GM21723 (cell line): Measurements from ENCODE around the gene DENND4C.
"Not testable (repeated sequence)": the region's sequence is repeated elsewhere in the genome, so short reads cannot be mapped to it uniquely, and the experiment has no call there.

ENCODE experiments used
- ATAC-seq: cut with Tn5 transposase; IDR thresholded peaks from one replicate; pipeline ENCODE4 v1.9.1; 2021; ENCODE audit warnings: mild to moderate bottlenecking, moderate library complexity; ENCODE audit not compliant: unreplicated experiment

Gene DENND4C

GRCh38 chr9:19265602-19266001 lies 35.1 kb downstream of the DENND4C start:
- ATAC-seq = not testable (repeated sequence)

GRCh38 chr9:19266778-19267384 lies 36.4 kb downstream of the DENND4C start:
- ATAC-seq = not testable (repeated sequence)

GRCh38 chr9:19269582-19269981 lies 39.1 kb downstream of the DENND4C start:
- ATAC-seq = no peak

GRCh38 chr9:19270421-19270949 lies 40.0 kb downstream of the DENND4C start:
- ATAC-seq = no peak

GRCh38 chr9:19271081-19271480 lies 40.6 kb downstream of the DENND4C start:
- ATAC-seq = no peak

GRCh38 chr9:19281801-19282200 lies 51.3 kb downstream of the DENND4C start:
- no peak for ATAC-seq

GRCh38 chr9:19283072-19283710 lies 52.7 kb downstream of the DENND4C start:
- no peak for ATAC-seq

GRCh38 chr9:19284729-19285128 lies 54.2 kb downstream of the DENND4C start:
- ATAC-seq = no peak

GRCh38 chr9:19286634-19287188 lies 56.2 kb downstream of the DENND4C start:
- no peak for ATAC-seq

GRCh38 chr9:19288081-19288480 lies 57.6 kb downstream of the DENND4C start:
- no peak for ATAC-seq

- ATAC-seq = no peak
These were observed 59.6 kb downstream of the DENND4C start for GRCh38 chr9:19290103-19290502.

GRCh38 chr9:19294219-19294618 lies 63.7 kb downstream of the DENND4C start:
- ATAC-seq = no peak

- ATAC-seq = no peak
These were observed 68.0 kb downstream of the DENND4C start for GRCh38 chr9:19298436-19299000.

- no peak for ATAC-seq
These were observed 72.7 kb downstream of the DENND4C start for GRCh38 chr9:19303216-19303615.

- ATAC-seq = no peak
These were observed 76.1 kb downstream of the DENND4C start for GRCh38 chr9:19306568-19306967.

GRCh38 chr9:19310246-19310645 lies 79.8 kb downstream of the DENND4C start:
- ATAC-seq = no peak

GRCh38 chr9:19313573-19313972 lies 83.1 kb downstream of the DENND4C start:
- ATAC-seq = no peak

GRCh38 chr9:19320495-19320894 lies 90.0 kb downstream of the DENND4C start:
- ATAC-seq = no peak

- no peak for ATAC-seq
These were observed 101.4 kb downstream of the DENND4C start for GRCh38 chr9:19331877-19332276.

GRCh38 chr9:19336166-19336565 lies 105.7 kb downstream of the DENND4C start:
- ATAC-seq = no peak

- ATAC-seq = no peak
These were observed 112.5 kb downstream of the DENND4C start for GRCh38 chr9:19342947-19343346.

- ATAC-seq = no peak
These were observed 128.2 kb downstream of the DENND4C start for GRCh38 chr9:19358701-19359100.
